Measurements from ENCODE around the gene FAR2. TPM values are rescaled to one million over a fixed set of nuclear protein-coding genes. Genes with fewer than 3 reads are reported as not detected.

FAR2 gene
- total RNA-seq, 1 donor from 2014 or later: 37.1 TPM

DNA sequence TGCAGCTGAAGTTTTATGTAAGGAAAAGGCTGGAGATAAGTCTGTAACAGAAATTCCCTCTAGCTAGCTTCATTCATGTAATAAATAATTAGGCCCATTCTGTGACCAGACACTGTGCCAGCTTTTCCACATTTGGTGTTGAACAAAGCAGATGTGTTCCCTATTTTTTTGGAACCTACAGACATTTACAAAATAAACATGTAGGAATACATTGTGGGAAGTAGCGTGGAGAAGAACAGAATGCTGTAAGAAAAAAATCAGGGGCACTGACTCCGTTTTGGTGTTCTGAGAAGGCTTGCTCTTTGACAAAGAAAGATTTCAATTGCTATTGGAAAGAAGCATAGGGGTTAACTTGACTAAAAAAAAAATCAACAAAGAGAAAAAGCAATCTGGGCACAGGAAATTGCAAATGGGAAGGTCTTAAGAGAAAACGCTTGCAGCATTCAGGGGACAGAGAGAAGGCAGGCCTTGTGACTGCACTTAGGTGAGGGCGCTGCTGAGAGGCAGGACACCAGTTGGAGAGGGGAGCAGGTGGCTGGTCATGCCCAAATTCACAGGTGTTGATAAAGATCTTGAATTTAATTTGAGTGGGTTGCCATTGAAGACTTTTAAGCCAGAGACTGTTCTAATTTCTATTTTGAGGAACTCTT, 4.0 kb downstream of the FAR2 start:
- peak overlapping the region; percentile 1 for H3K4me3 Mint-ChIP-seq (ENCODE audit: unreplicated experiment)
- H3K27ac Mint-ChIP-seq (ENCODE audit: unreplicated experiment): peak overlapping the region; percentile 45
- H3K36me3 Mint-ChIP-seq (ENCODE audit: unreplicated experiment): peaks cover 3% of the 10 kb centered on the region
- TF ChIP-seq, protein P1, sequence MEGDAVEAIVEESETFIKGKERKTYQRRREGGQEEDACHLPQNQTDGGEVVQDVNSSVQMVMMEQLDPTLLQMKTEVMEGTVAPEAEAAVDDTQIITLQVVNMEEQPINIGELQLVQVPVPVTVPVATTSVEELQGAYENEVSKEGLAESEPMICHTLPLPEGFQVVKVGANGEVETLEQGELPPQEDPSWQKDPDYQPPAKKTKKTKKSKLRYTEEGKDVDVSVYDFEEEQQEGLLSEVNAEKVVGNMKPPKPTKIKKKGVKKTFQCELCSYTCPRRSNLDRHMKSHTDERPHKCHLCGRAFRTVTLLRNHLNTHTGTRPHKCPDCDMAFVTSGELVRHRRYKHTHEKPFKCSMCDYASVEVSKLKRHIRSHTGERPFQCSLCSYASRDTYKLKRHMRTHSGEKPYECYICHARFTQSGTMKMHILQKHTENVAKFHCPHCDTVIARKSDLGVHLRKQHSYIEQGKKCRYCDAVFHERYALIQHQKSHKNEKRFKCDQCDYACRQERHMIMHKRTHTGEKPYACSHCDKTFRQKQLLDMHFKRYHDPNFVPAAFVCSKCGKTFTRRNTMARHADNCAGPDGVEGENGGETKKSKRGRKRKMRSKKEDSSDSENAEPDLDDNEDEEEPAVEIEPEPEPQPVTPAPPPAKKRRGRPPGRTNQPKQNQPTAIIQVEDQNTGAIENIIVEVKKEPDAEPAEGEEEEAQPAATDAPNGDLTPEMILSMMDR (IDR thresholded peaks at IDR 0.05): no peak
- no peaks in the 10 kb centered on the region for H3K9me3 Mint-ChIP-seq (ENCODE audit: unreplicated experiment)
- no peaks in the 10 kb centered on the region for H3K27me3 Mint-ChIP-seq (ENCODE audit: unreplicated experiment)
- peaks cover 78% of the 10 kb centered on the region for H3K4me1 Mint-ChIP-seq (ENCODE audit: unreplicated experiment)
- DNase-seq (ENCODE audit: extremely low spot score, unreplicated experiment): no peak

DNA sequence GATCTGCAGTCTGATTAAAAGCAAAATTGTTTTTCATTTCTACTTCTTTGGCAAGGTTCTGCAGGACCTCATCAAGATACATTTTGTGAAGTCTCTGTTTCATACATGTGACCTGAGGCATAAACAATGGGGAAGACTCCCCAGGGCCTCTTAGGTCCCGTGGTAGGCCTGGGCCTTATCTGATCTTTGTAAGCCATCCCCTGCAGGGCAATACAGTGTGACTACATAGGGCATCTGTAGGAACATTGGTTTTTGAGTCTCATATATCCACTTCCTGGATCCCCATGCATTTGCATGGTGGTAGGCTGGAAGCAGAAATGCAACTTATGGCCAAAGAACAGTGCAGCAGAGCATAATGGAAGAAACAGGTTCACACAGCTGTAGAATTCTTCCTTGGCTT, 6.0 kb downstream of the FAR2 start:
- no peaks in the 10 kb centered on the region for H3K9me3 Mint-ChIP-seq (ENCODE audit: unreplicated experiment)
- H3K4me3 Mint-ChIP-seq (ENCODE audit: unreplicated experiment): no peak overlapping the region
- TF ChIP-seq, protein P1 (IDR thresholded peaks at IDR 0.05): no peak
- H3K27me3 Mint-ChIP-seq (ENCODE audit: unreplicated experiment): no peaks in the 10 kb centered on the region
- peak overlapping the region; percentile 55 for H3K27ac Mint-ChIP-seq (ENCODE audit: unreplicated experiment)
- peaks cover 80% of the 10 kb centered on the region for H3K4me1 Mint-ChIP-seq (ENCODE audit: unreplicated experiment)
- DNase-seq (ENCODE audit: extremely low spot score, unreplicated experiment): no peak
- H3K36me3 Mint-ChIP-seq (ENCODE audit: unreplicated experiment): peaks cover 3% of the 10 kb centered on the region

DNA sequence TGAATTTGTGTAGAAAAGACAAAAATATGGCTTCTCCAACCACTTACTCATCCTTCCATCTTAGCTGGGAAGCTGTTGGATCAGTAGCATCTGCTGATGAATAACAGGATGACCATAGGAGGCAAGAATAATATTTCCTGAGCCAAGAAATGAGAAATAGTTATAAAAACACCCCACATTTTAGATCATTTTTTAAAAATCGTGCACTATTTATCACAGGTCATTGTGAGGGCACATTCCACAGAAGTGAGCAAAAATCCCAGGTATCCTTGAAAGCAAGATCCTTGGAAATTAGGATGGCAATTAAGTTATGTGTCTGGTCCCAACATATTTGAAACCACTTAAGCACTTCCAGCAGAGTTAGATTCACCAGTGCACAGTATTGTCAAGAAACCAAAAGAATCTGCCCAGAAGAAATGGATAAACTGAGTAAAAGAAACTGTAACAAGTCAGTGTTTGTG, 8.4 kb downstream of the FAR2 start:
- Mint-ChIP-seq H3K4me3 (ENCODE audit: unreplicated experiment) (peak overlapping the region; percentile 43), H3K9me3 (ENCODE audit: unreplicated experiment) (peaks cover 7% of the 10 kb centered on the region), H3K4me1 (ENCODE audit: unreplicated experiment) (peaks cover 64% of the 10 kb centered on the region)

DNA sequence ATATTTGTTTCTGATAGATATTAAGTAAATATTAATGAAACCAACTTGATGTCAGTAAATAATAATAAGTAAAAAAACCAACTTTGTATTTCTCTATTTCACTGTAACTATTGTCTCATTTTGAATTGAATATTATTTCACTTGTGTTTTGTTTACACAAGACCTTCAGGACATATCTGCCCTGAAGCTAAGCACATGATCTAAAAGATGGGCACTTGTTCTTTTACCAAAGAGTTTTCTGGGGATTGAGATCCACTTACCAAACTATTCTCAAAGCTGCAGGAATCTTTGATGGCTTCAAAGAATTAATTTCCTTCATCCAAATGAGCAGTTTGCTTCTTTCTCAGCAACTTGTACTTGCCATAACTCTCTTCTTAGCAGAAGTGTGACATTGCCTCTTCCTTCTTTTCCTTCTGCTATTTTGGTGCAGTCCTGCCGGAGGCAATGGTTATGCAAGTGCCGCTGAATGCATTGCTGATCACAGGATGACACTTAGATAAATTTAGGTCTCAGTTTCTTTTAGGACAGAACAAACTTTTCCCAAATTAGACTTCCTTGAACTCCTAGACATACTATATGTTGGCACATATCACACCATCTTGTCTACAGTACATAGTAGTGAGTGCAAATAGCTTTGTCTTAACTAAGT, 9.2 kb downstream of the FAR2 start:
- Mint-ChIP-seq H3K4me1 (ENCODE audit: unreplicated experiment) (peaks cover 57% of the 10 kb centered on the region), H3K36me3 (ENCODE audit: unreplicated experiment) (peaks cover 5% of the 10 kb centered on the region), H3K27ac (ENCODE audit: unreplicated experiment) (peak overlapping the region; percentile 89), H3K9me3 (ENCODE audit: unreplicated experiment) (peaks cover 7% of the 10 kb centered on the region), H3K27me3 (ENCODE audit: unreplicated experiment) (no peaks in the 10 kb centered on the region), H3K4me3 (ENCODE audit: unreplicated experiment) (peak overlapping the region; percentile 36)
- no peak for DNase-seq (ENCODE audit: extremely low spot score, unreplicated experiment)
- TF ChIP-seq, protein P1 (IDR thresholded peaks at IDR 0.05): no peak

More for the DNA sequence above, 8.4 kb downstream of the FAR2 start:
- H3K36me3 Mint-ChIP-seq (ENCODE audit: unreplicated experiment): peaks cover 5% of the 10 kb centered on the region
- no peak for DNase-seq (ENCODE audit: extremely low spot score, unreplicated experiment)
- no peaks in the 10 kb centered on the region for H3K27me3 Mint-ChIP-seq (ENCODE audit: unreplicated experiment)
- TF ChIP-seq, protein P1 (IDR thresholded peaks at IDR 0.05): no peak
- H3K27ac Mint-ChIP-seq (ENCODE audit: unreplicated experiment): peak overlapping the region; percentile 86

DNA sequence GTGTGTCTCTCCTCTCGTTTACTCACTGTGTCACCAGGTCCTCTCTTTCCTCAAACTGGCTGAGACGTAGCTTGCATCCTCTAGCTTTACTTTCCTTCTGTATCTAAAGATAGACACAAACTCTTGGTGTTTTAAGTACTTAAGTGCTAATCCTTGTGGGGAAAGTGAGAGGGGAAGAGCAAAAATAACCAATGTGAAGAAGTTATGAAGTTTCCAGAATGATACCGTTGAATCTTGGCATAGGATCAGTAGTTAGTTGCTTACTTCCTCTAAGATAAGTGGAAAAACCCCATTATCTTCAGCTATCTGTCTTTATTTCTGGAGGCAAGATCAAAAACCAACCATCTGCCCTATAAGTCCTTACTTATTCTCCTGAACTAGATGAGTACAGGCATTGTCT, 10.6 kb downstream of the FAR2 start:
- H3K4me1 Mint-ChIP-seq (ENCODE audit: unreplicated experiment): peaks cover 50% of the 10 kb centered on the region
- no peaks in the 10 kb centered on the region for H3K27me3 Mint-ChIP-seq (ENCODE audit: unreplicated experiment)
- peaks cover 7% of the 10 kb centered on the region for H3K9me3 Mint-ChIP-seq (ENCODE audit: unreplicated experiment)
- peak overlapping the region; percentile 89 for H3K27ac Mint-ChIP-seq (ENCODE audit: unreplicated experiment)
- H3K36me3 Mint-ChIP-seq (ENCODE audit: unreplicated experiment): peaks cover 5% of the 10 kb centered on the region
- TF ChIP-seq, protein P1 (IDR thresholded peaks at IDR 0.05): no peak
- H3K4me3 Mint-ChIP-seq (ENCODE audit: unreplicated experiment): no peak overlapping the region
- no peak for DNase-seq (ENCODE audit: extremely low spot score, unreplicated experiment)
